OCI-LY7 (cell line): ENCODE measurements around the gene PRM2.

ENCODE experiments used
- CTCF ChIP-seq: fragments of 200-600 bp; sonication (generic); conservative IDR thresholded peaks from 2 replicates; pipeline ENCODE4 v1.5.1; 2014; ENCODE audit warnings: mild to moderate bottlenecking, antibody characterized with exemption, low read length, moderate library complexity, mixed read lengths
- EZH2phosphoT487 ChIP-seq: fragments of 200-600 bp; sonication (generic); IDR thresholded peaks from 2 replicates; pipeline ENCODE4 v1.6.1; 2018; ENCODE audit warnings: low read depth, borderline replicate concordance, mild to moderate bottlenecking, mixed run types, antibody characterized with exemption, low read length, moderate library complexity, mixed read lengths

GRCh38 chr16:11318817-11319216, 42.5 kb upstream of the PRM2 start:
- TF ChIP-seq CTCF = no peak
- TF ChIP-seq EZH2phosphoT487 = no peak
